GM06990 (cell line): ENCODE measurements around the gene TP53I11.

Source experiments
- DNase-seq: peaks from one replicate; pipeline ENCODE4 v3.0.0-alpha.2; 2011; ENCODE audit not compliant: insufficient read length; ENCODE audit errors: extremely low read depth
- H3K27me3 ChIP-seq: replicated peaks from 2 replicates; pipeline ENCODE4 v1.6.0; 2011; ENCODE audit warnings: low read length; ENCODE audit not compliant: control insufficient read depth, insufficient read depth
- H3K36me3 ChIP-seq: 2 replicates; pipeline ENCODE4 v1.5.1; 2011; ENCODE audit warnings: low read length; ENCODE audit not compliant: control insufficient read depth, insufficient read depth
- H3K4me3 ChIP-seq: replicated peaks from 2 replicates; pipeline ENCODE4 v1.5.1; 2011; ENCODE audit warnings: low read depth, mild to moderate bottlenecking, control low read depth, low read length
- CTCF ChIP-seq: IDR thresholded peaks from 2 replicates; pipeline ENCODE4 v1.5.1; 2011; ENCODE audit warnings: low read length, control low read depth, mild to moderate bottlenecking, inconsistent platforms; ENCODE audit not compliant: insufficient read depth, poor library complexity, severe bottlenecking

Gene TP53I11

GRCh38 chr11:44993971-44994704, 43.5 kb upstream of the TP53I11 start:
- DNase-seq, result no peak
- H3K27me3 ChIP-seq, result peaks cover 2% of the 10 kb centered on the region
- H3K36me3 ChIP-seq, result no peaks in the 10 kb centered on the region
- no peak overlapping the region for H3K4me3 ChIP-seq
- no peak for TF ChIP-seq CTCF

- no peak for TF ChIP-seq CTCF
- Histone ChIP-seq H3K36me3 (no peaks in the 10 kb centered on the region), H3K4me3 (no peak overlapping the region), H3K27me3 (peaks cover 2% of the 10 kb centered on the region)
- no peak for DNase-seq
These were observed 42.1 kb upstream of the TP53I11 start for GRCh38 chr11:44992774-44993173.

GRCh38 chr11:44992181-44992582, 41.5 kb upstream of the TP53I11 start:
- no peaks in the 10 kb centered on the region for H3K36me3 ChIP-seq
- no peak overlapping the region for H3K4me3 ChIP-seq
- DNase-seq, result no peak
- TF ChIP-seq CTCF, result no peak
- H3K27me3 ChIP-seq, result peaks cover 2% of the 10 kb centered on the region

- TF ChIP-seq CTCF, result no peak
- H3K27me3 ChIP-seq, result peaks cover 3% of the 10 kb centered on the region
- DNase-seq, result no peak
- no peaks in the 10 kb centered on the region for H3K36me3 ChIP-seq
- no peak overlapping the region for H3K4me3 ChIP-seq
These were observed 40.0 kb upstream of the TP53I11 start for GRCh38 chr11:44990665-44991064.

- DNase-seq, result no peak
- H3K27me3 ChIP-seq, result peaks cover 3% of the 10 kb centered on the region
These were observed 39.3 kb upstream of the TP53I11 start for GRCh38 chr11:44989831-44990566.

More at GRCh38 chr11:44989831-44990566, 39.3 kb upstream of the TP53I11 start:
- Histone ChIP-seq H3K36me3 (no peaks in the 10 kb centered on the region), H3K4me3 (no peak overlapping the region)
- no peak for TF ChIP-seq CTCF
